Activated effector memory CD4-positive, alpha-beta T cell treated with anti-CD3 and anti-CD28 coated beads, Interleukin-2, amount 50 U/mL, for 16 hours (primary cell): ENCODE measurements around the gene BZW1.
A peak's percentile ranks its signal among the peaks of the same experiment; 100 is the strongest.
"Not testable (repeated sequence)": the region's sequence is repeated elsewhere in the genome, so short reads cannot be mapped to it uniquely, and the experiment has no call there.

Experiments
- DNase-seq: peaks from one replicate; pipeline ENCODE4 v3.0.0-alpha.2; 2020

Gene BZW1

GRCh38 chr2:200794143-200794542 is 17.6 kb upstream of the BZW1 start:
- DNase-seq, result no peak

- no peak for DNase-seq
Measured at GRCh38 chr2:200795028-200795440, 16.7 kb upstream of the BZW1 start.

- no peak for DNase-seq
Measured at GRCh38 chr2:200796561-200796960, 15.1 kb upstream of the BZW1 start.

- no peak for DNase-seq
Measured at GRCh38 chr2:200797242-200797770, 14.4 kb upstream of the BZW1 start.

- DNase-seq, result no peak
Measured at GRCh38 chr2:200798514-200798913, 13.2 kb upstream of the BZW1 start.

- DNase-seq, result no peak
Measured at GRCh38 chr2:200800458-200800857, 11.3 kb upstream of the BZW1 start.

GRCh38 chr2:200801431-200801830 is 10.3 kb upstream of the BZW1 start:
- DNase-seq, result not testable (repeated sequence)

- DNase-seq, result no peak
Measured at GRCh38 chr2:200809506-200810251, 2.0 kb upstream of the BZW1 start.

- no peak for DNase-seq
Measured at GRCh38 chr2:200810252-200810997, 1.3 kb upstream of the BZW1 start.

- DNase-seq, result no peak
Measured at GRCh38 chr2:200810998-200811332, 745 bp upstream of the BZW1 start.

- DNase-seq, result peak; percentile 87
Measured at GRCh38 chr2:200812122-200813022, 662 bp downstream of the BZW1 start.

GRCh38 chr2:200814276-200814815 is 2.6 kb downstream of the BZW1 start:
- DNase-seq, result no peak

GRCh38 chr2:200814917-200815316 is 3.2 kb downstream of the BZW1 start:
- DNase-seq, result no peak

GRCh38 chr2:200818732-200819131 is 7.0 kb downstream of the BZW1 start:
- DNase-seq, result not testable (repeated sequence)

GRCh38 chr2:200820573-200821234 is 9.0 kb downstream of the BZW1 start:
- DNase-seq, result no peak

- DNase-seq, result no peak
Measured at GRCh38 chr2:200821686-200822245, 10.1 kb downstream of the BZW1 start.

GRCh38 chr2:200828104-200828503 is 16.4 kb downstream of the BZW1 start:
- DNase-seq, result no peak

- DNase-seq, result no peak
Measured at GRCh38 chr2:200828572-200829257, 17.0 kb downstream of the BZW1 start.

- DNase-seq, result no peak
Measured at GRCh38 chr2:200829258-200829655, 17.5 kb downstream of the BZW1 start.

GRCh38 chr2:200834701-200835100 is 23.0 kb downstream of the BZW1 start:
- DNase-seq, result no peak

GRCh38 chr2:200839513-200839912 is 27.8 kb downstream of the BZW1 start:
- DNase-seq, result no peak
